Pancreas (tissue), 10 donors: ENCODE data around the gene ANKRD26. TPM values are rescaled to one million over a fixed set of nuclear protein-coding genes. Genes with fewer than 3 reads are reported as not detected.

Source experiments
- ATAC-seq, 4 donors: fragments of 200-7000 bp; cut with Tn5 transposase; one replicate each; pipeline versions ENCODE4 v1.8.0 to v1.9.1; 2020; ENCODE audit warnings: mild to moderate bottlenecking in 4 of 4, moderate library complexity in 4 of 4
- DNase-seq, 6 donors: peaks; one replicate each; pipeline ENCODE4 v3.0.0-alpha.2; 2020
- FAIRE-seq: peaks from 2 replicates; lab custom pipeline; 2012; peaks lifted over from hg19 to GRCh38; lab: Jason Lieb, UNC
- H3K27ac ChIP-seq, 4 donors: fragments of 200-600 bp; sonication (generic); 1 replicate in 3 of 4; 2 replicates in 1 of 4; pipeline versions ENCODE4 v1.5.0 to v1.8.0; 2020
- H3K27me3 ChIP-seq, 4 donors: fragments of 200-600 bp; one replicate each; pipeline ENCODE4 v1.8.0; 2021
- H3K36me3 ChIP-seq, 3 donors: fragments of 200-600 bp; sonication (generic) in 1 of 3; one replicate each; pipeline versions ENCODE4 v1.5.0 to v1.8.0; 2020 to 2021
- H3K4me1 ChIP-seq, 3 donors: fragments of 200-600 bp; one replicate each; pipeline ENCODE4 v1.8.0; 2021
- H3K4me3 ChIP-seq, 4 donors: fragments of 200-600 bp; sonication (generic) in 2 of 4; one replicate each; pipeline versions ENCODE4 v1.5.0 to v1.8.0; 2020 to 2021
- H3K9me3 ChIP-seq, 4 donors: fragments of 200-600 bp; one replicate each; pipeline ENCODE4 v1.8.0; 2021
- CTCF ChIP-seq, 4 donors: fragments of 200-600 bp; sonication (generic) in 3 of 4; IDR thresholded peaks; one replicate each; pipeline versions ENCODE4 v1.5.0 to v1.8.0; 2021; ENCODE audit warnings: antibody characterized with exemption in 4 of 4
- WGBS, 2 donors: extraction: QIAGEN DNeasy Blood & Tissue Kit; methylation state at CpG; one replicate each; pipeline ENCODE4 v1.1.7; 2013; 5-methylcytosine and 5-hydroxymethylcytosine counted together
- intact Hi-C, 3 donors: fragments of 100-400 bp; cut with DNase I; formaldehyde crosslinking; loops; one replicate each; pipeline versions ENCODE4 v1.11.1 to v1.14.2; 2022
- polyA plus RNA-seq, 2 donors: library from polyadenylated mRNA; stranded (reverse); fragments of 200-250 nt; gene quantifications; one replicate each; pipeline ENCODE4 v1.2.3, GENCODE V29; 2013
- total RNA-seq, 6 donors: library from RNA; stranded (reverse); fragmentation: NEBNext Ultra II Directional in 4 of 6; extraction: Animal tissue kit (Norgen Biotek cat#: 25700) in 4 of 6; gene quantifications; one replicate each; pipeline versions ENCODE4 v1.2.1 to v1.2.4, GENCODE V29; 2021 to 2023
- donor health status: healthy with polysubstance abuse.
- donor health status: DM: no; HTN: no; CAD: no; lungs with moderate emphysema.
- donor health status: DM: no; HTN: no; CAD: no.
- donor health status: control.
- donor health status: control.
- donor health status: Bipolar disorder and iron deficiency.
- donor health status: DM: yes; HTN: yes; CAD: no.
- donor health status: DM: no; HTN: no; CAD: no.
- donor health status: DM: no; HTN: no; CAD: no.
- donor health status: DM: yes; HTN: yes; CAD: no.

ANKRD26 gene
- total and polyA plus RNA-seq, 8 donors = 1.7 to 5.4 (median 3.7) TPM

DNA sequence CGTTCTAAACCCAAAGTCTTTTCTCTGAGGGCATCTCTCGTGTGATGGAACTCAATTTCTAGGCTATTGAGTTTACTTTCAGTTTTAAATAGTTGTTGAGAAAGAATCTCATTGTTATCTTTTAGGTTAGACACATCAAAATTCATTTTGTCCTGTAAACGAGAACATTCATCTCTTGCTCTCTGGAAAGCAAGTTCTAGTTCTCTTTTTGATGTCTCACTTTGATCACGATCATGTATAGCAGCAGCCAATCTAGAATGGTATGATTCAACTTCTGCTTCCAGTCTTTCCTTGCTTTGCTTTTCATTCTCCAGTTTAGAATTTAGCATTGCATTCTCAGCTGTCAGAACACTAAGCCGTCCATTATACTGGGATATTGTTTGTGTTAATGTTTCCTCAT, 65.1 kb downstream of the ANKRD26 start:
- DNase-seq = no peak
- FAIRE-seq = no peak
- Histone ChIP-seq H3K36me3 (peaks cover 0 to 5% (median 4%) of the 10 kb centered on the region in 3 donors), H3K27me3 (no peaks in the 10 kb centered on the region), H3K4me3 (no peak overlapping the region), H3K27ac (no peak overlapping the region), H3K4me1 (no peaks in the 10 kb centered on the region), H3K9me3 (no peaks in the 10 kb centered on the region)
- TF ChIP-seq CTCF (IDR thresholded peaks at IDR 0.05) = no peak
- intact Hi-C loops = no loop called here
- ATAC-seq = no peak
- 91 to 95% methylated on average over 5 of the region's 5 CpGs for WGBS, 2 donors

- no peak overlapping the region for H3K4me3 ChIP-seq
- no peak overlapping the region for H3K27ac ChIP-seq
- no peak for DNase-seq
- intact Hi-C loops = no loop called here
- no peak for FAIRE-seq
- WGBS, 2 donors = 74 to 89% methylated on average over 2 of the region's 2 CpGs
- no peaks in the 10 kb centered on the region for H3K36me3 ChIP-seq
- no peaks in the 10 kb centered on the region for H3K9me3 ChIP-seq
- TF ChIP-seq CTCF (IDR thresholded peaks at IDR 0.05) = no peak
- no peak for ATAC-seq
- H3K27me3 ChIP-seq = no peaks in the 10 kb centered on the region
- no peaks in the 10 kb centered on the region for H3K4me1 ChIP-seq
Measured at GRCh38 chr10:27030060-27030459, 70.2 kb downstream of the ANKRD26 start.

DNA sequence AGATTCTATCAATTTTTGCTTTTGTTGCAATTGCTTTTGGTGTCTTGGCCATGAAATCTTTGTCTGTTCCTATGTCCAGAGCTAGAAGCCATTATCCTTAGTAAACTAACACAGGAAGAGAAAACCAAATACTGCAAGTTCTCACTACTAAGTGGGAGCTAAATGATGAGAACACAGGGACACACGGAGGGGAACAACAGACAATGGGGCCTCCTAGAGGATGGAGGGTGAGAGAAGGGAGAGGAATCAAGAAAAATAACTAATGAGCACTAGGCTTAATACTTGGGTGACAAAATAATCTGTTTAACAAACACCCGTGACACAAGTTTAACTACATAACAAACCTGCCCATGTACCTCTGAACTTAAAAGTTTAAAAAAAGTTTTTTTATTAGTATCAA, 78.2 kb downstream of the ANKRD26 start:
- ATAC-seq (no peak), FAIRE-seq (no peak), DNase-seq (no peak)
- Histone ChIP-seq H3K4me3 (no peak overlapping the region), H3K4me1 (peaks cover 0 to 5% (median 0%) of the 10 kb centered on the region in 3 donors), H3K9me3 (no peaks in the 10 kb centered on the region), H3K36me3 (peaks cover 0 to 6% (median 3%) of the 10 kb centered on the region in 3 donors), H3K27me3 (no peaks in the 10 kb centered on the region), H3K27ac (no peak overlapping the region)
- TF ChIP-seq CTCF (IDR thresholded peaks at IDR 0.05) = no peak
- WGBS, 2 donors = 78 to 90% methylated on average over 2 of the region's 2 CpGs
- intact Hi-C loops = no loop called here

DNA sequence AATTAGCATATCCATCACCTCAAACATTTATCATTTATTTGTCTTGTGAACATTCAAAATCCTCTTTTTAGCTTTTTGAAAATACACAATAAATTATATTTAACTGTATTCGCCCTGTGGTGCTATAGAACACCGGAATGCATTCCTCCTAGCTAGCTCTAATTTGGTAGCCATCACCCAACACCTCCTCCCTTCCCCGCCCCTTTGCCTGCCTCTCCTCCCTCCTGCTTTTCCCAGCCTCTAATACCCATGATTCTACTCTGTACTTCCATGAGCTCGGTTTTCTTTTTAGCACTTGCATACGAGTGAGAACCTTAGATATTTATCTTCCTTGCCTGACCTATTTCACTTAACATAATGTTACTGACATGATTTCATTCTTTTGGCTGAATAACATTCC, 80.1 kb downstream of the ANKRD26 start:
- H3K9me3 ChIP-seq = no peaks in the 10 kb centered on the region
- DNase-seq (no peak), FAIRE-seq (no peak), ATAC-seq (no peak)
- H3K27me3 ChIP-seq = no peaks in the 10 kb centered on the region
- no peak for TF ChIP-seq CTCF (IDR thresholded peaks at IDR 0.05)
- H3K4me1 ChIP-seq = peaks cover 0 to 5% (median 0%) of the 10 kb centered on the region in 3 donors
- no peak overlapping the region for H3K27ac ChIP-seq
- intact Hi-C loops = no loop called here
- H3K36me3 ChIP-seq = peaks cover 0 to 6% (median 3%) of the 10 kb centered on the region in 3 donors
- 89 to 93% methylated on average over 5 of the region's 5 CpGs for WGBS, 2 donors
- no peak overlapping the region for H3K4me3 ChIP-seq

GRCh38 chr10:27019827-27020226, 80.5 kb downstream of the ANKRD26 start:
- peaks cover 0 to 6% (median 3%) of the 10 kb centered on the region in 3 donors for H3K36me3 ChIP-seq
- DNase-seq = no peak

More at GRCh38 chr10:27019827-27020226, 80.5 kb downstream of the ANKRD26 start:
- ATAC-seq = no peak
- no peak for FAIRE-seq
- intact Hi-C loops = no loop called here
- Histone ChIP-seq H3K9me3 (no peaks in the 10 kb centered on the region), H3K27me3 (no peaks in the 10 kb centered on the region), H3K4me3 (no peak overlapping the region), H3K27ac (no peak overlapping the region), H3K4me1 (peaks cover 0 to 5% (median 0%) of the 10 kb centered on the region in 3 donors)
- TF ChIP-seq CTCF (IDR thresholded peaks at IDR 0.05) = no peak
- 59 to 69% methylated on average over 4 of the region's 4 CpGs for WGBS, 2 donors
